ENCODE results near the gene MAK. TPM values are rescaled to one million over a fixed set of nuclear protein-coding genes. Genes with fewer than 3 reads are reported as not detected.
"Not testable (repeated sequence)": the region's sequence is repeated elsewhere in the genome, so short reads cannot be mapped to it uniquely, and the experiment has no call there.

MAK gene
- total and polyA plus RNA-seq, 5 donors from 2014 or later = 0.12 to 0.30 TPM; not detected in 3

- DNase-seq (no peak), ATAC-seq (ENCODE audit: low read depth in 2 of 2) (no peak)
- Histone ChIP-seq H3K4me1 (ENCODE audit: control insufficient read depth, insufficient read depth, low read length, poor library complexity, severe bottlenecking) (peaks cover 22% of the 10 kb centered on the region), H3K9me3 (ENCODE audit: control insufficient read depth in 2 of 2, low read length in 2 of 2) (no peaks in the 10 kb centered on the region), H3K4me3 (ENCODE audit: low read depth, low read length) (no peak overlapping the region), H3K27me3 (ENCODE audit: control insufficient read depth, insufficient read depth, low read length) (peaks cover 18% of the 10 kb centered on the region), H3K27ac (ENCODE audit: insufficient read depth, low read length, poor library complexity, severe bottlenecking) (no peak overlapping the region), H3K36me3 (ENCODE audit: control insufficient read depth, insufficient read depth, low read length) (no peaks in the 10 kb centered on the region)
- peaks cover 0 to 4% (median 0%) of the 10 kb centered on the region in 7 donors for H3K9me3 Mint-ChIP-seq
- H3K4me3 Mint-ChIP-seq = no peak overlapping the region
- peaks cover 33% of the 10 kb centered on the region for H3K27me3 Mint-ChIP-seq
- H3K36me3 Mint-ChIP-seq = no peaks in the 10 kb centered on the region
- H3K27ac Mint-ChIP-seq = no peak overlapping the region
- peaks cover 13 to 23% (median 19%) of the 10 kb centered on the region in 4 donors for H3K4me1 Mint-ChIP-seq
These were observed 3.5 kb downstream of the MAK start for GRCh38 chr6:10834823-10835222.

DNA sequence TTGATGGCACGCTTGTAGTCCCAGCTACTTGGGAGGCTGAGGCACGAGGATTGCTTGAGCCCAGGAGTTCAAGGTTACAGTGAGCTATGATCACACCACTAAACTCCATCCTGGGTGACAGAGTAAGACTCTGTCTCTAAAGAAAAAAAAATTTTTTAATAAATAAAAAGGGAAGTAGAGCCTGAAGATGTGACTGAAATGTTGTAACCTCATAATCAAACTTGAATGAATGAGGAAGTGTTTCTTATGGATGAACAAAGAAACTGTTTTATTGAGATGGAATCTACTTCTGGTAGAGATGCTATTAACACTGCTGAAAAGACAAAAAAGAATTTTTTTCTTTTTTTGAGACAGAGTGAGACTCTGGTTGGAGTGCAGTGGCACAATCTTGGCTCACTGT is 6.7 kb downstream of the MAK start:
- H3K27ac ChIP-seq (ENCODE audit: insufficient read depth, low read length, poor library complexity, severe bottlenecking) = no peak overlapping the region
- ATAC-seq (ENCODE audit: low read depth in 2 of 2) (no peak), DNase-seq (no peak)
- Mint-ChIP-seq H3K9me3 (peaks cover 0 to 2% (median 0%) of the 10 kb centered on the region in 7 donors), H3K4me3 (no peak overlapping the region), H3K27me3 (peaks cover 11% of the 10 kb centered on the region), H3K27ac (no peak overlapping the region), H3K4me1 (no peaks in the 10 kb centered on the region), H3K36me3 (peaks cover 4% of the 10 kb centered on the region)
- no peaks in the 10 kb centered on the region for H3K9me3 ChIP-seq (ENCODE audit: control insufficient read depth in 2 of 2, low read length in 2 of 2)
- no peaks in the 10 kb centered on the region for H3K36me3 ChIP-seq (ENCODE audit: control insufficient read depth, insufficient read depth, low read length)
- no peaks in the 10 kb centered on the region for H3K4me1 ChIP-seq (ENCODE audit: control insufficient read depth, insufficient read depth, low read length, poor library complexity, severe bottlenecking)
- H3K4me3 ChIP-seq (ENCODE audit: low read depth, low read length) = no peak overlapping the region
- H3K27me3 ChIP-seq (ENCODE audit: control insufficient read depth, insufficient read depth, low read length) = peaks cover 9% of the 10 kb centered on the region

GRCh38 chr6:10824819-10825218 is 13.5 kb downstream of the MAK start:
- peaks cover 4% of the 10 kb centered on the region for H3K36me3 Mint-ChIP-seq
- no peak overlapping the region for H3K27ac ChIP-seq (ENCODE audit: insufficient read depth, low read length, poor library complexity, severe bottlenecking)
- DNase-seq (no peak), ATAC-seq (ENCODE audit: low read depth in 2 of 2) (no peak)
- H3K4me3 ChIP-seq (ENCODE audit: low read depth, low read length) = no peak overlapping the region
- H3K9me3 Mint-ChIP-seq = no peaks in the 10 kb centered on the region
- no peaks in the 10 kb centered on the region for H3K4me1 ChIP-seq (ENCODE audit: control insufficient read depth, insufficient read depth, low read length, poor library complexity, severe bottlenecking)
- H3K36me3 ChIP-seq (ENCODE audit: control insufficient read depth, insufficient read depth, low read length) = no peaks in the 10 kb centered on the region
- H3K27me3 ChIP-seq (ENCODE audit: control insufficient read depth, insufficient read depth, low read length) = no peaks in the 10 kb centered on the region
- H3K9me3 ChIP-seq (ENCODE audit: control insufficient read depth in 2 of 2, low read length in 2 of 2) = no peaks in the 10 kb centered on the region
- no peak overlapping the region for H3K4me3 Mint-ChIP-seq
- H3K27ac Mint-ChIP-seq = no peak overlapping the region
- peaks cover 0 to 4% (median 0%) of the 10 kb centered on the region in 4 donors for H3K4me1 Mint-ChIP-seq
- no peaks in the 10 kb centered on the region for H3K27me3 Mint-ChIP-seq

DNA sequence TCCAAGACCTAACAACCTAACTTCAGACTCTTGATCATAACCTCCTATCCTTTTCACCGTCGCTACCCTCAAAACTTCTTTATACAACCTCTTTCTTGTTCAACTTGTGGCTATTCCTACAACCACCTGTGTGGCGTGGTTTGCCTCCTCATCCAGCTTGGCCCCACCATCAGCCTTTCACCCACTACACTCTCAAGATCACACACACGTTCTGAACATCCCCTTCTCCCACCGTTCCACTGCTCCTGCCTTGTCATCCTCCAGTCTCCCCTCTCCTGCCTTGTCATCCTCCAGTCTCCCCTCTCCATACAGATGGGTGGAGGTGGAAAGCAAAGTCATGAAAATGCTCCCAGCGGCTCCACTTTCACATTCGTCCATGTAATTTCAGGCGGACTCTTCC is 14.0 kb downstream of the MAK start:
- H3K36me3 Mint-ChIP-seq = peaks cover 1% of the 10 kb centered on the region
- H3K27ac ChIP-seq (ENCODE audit: insufficient read depth, low read length, poor library complexity, severe bottlenecking) = no peak overlapping the region
- H3K4me3 ChIP-seq (ENCODE audit: low read depth, low read length) = no peak overlapping the region
- no peaks in the 10 kb centered on the region for H3K4me1 ChIP-seq (ENCODE audit: control insufficient read depth, insufficient read depth, low read length, poor library complexity, severe bottlenecking)
- no peaks in the 10 kb centered on the region for H3K27me3 Mint-ChIP-seq
- no peaks in the 10 kb centered on the region for H3K36me3 ChIP-seq (ENCODE audit: control insufficient read depth, insufficient read depth, low read length)
- H3K4me3 Mint-ChIP-seq = no peak overlapping the region
- DNase-seq (no peak), ATAC-seq (ENCODE audit: low read depth in 2 of 2) (no peak)
- no peaks in the 10 kb centered on the region for H3K27me3 ChIP-seq (ENCODE audit: control insufficient read depth, insufficient read depth, low read length)
- H3K9me3 ChIP-seq (ENCODE audit: control insufficient read depth in 2 of 2, low read length in 2 of 2) = no peaks in the 10 kb centered on the region
- no peaks in the 10 kb centered on the region for H3K9me3 Mint-ChIP-seq
- H3K27ac Mint-ChIP-seq = no peak overlapping the region
- H3K4me1 Mint-ChIP-seq = peaks cover 0 to 4% (median 0%) of the 10 kb centered on the region in 4 donors

DNA sequence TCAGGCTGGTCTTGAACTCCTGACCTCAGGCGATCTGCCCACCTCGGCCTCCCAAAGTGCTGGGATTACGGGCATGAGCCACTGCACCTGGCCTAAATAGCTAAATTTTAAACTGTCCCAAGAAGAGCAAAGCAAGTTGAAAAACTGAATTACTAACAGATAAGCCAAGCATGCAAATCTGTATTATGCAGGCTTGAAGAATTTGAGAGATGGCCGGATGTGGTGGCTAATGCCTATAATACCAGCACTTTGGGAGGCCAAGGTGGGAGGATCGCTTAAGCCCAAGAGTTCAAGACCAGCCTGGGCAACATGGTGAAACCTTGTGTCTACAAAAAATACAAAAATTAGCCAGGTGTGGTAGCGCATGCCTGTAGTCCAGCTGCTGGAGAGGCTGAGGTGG is 24.2 kb downstream of the MAK start:
- H3K27me3 Mint-ChIP-seq; H3K4me3 ChIP-seq (ENCODE audit: low read depth, low read length); H3K27ac ChIP-seq (ENCODE audit: insufficient read depth, low read length, poor library complexity, severe bottlenecking); ATAC-seq (ENCODE audit: low read depth in 2 of 2); H3K27me3 ChIP-seq (ENCODE audit: control insufficient read depth, insufficient read depth, low read length); H3K9me3 Mint-ChIP-seq; H3K36me3 ChIP-seq (ENCODE audit: control insufficient read depth, insufficient read depth, low read length); H3K4me1 ChIP-seq (ENCODE audit: control insufficient read depth, insufficient read depth, low read length, poor library complexity, severe bottlenecking); H3K4me3 Mint-ChIP-seq; DNase-seq; H3K4me1 Mint-ChIP-seq; H3K27ac Mint-ChIP-seq; H3K9me3 ChIP-seq (ENCODE audit: control insufficient read depth in 2 of 2, low read length in 2 of 2): not testable (repeated sequence)
- H3K36me3 Mint-ChIP-seq = peaks cover 13% of the 10 kb centered on the region

DNA sequence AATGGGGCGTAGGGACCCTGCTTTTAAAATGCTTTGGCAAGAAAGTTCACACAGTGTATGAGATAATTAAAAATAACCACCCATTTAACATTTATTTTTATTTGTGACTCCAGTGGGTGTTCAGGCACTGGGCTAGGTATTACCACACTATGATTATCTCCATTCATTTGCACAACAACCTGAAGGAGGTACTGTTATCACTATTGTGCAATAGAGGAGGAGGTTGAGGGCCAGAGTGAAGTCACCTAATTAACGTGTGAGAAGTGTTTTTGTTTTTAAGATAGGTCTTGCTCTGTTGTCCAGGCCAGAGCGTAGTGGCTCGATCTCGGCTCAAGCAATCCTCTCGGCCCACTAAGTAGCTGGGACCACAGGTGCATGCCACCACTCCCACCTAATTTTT is 29.2 kb downstream of the MAK start:
- Mint-ChIP-seq H3K4me3 (no peak overlapping the region), H3K27me3 (no peaks in the 10 kb centered on the region), H3K4me1 (no peaks in the 10 kb centered on the region), H3K27ac (no peak overlapping the region), H3K9me3 (no peaks in the 10 kb centered on the region), H3K36me3 (peaks cover 13% of the 10 kb centered on the region)
- Histone ChIP-seq H3K4me3 (ENCODE audit: low read depth, low read length) (no peak overlapping the region), H3K27me3 (ENCODE audit: control insufficient read depth, insufficient read depth, low read length) (no peaks in the 10 kb centered on the region), H3K27ac (ENCODE audit: insufficient read depth, low read length, poor library complexity, severe bottlenecking) (no peak overlapping the region), H3K9me3 (ENCODE audit: control insufficient read depth in 2 of 2, low read length in 2 of 2) (no peaks in the 10 kb centered on the region), H3K4me1 (ENCODE audit: control insufficient read depth, insufficient read depth, low read length, poor library complexity, severe bottlenecking) (no peaks in the 10 kb centered on the region), H3K36me3 (ENCODE audit: control insufficient read depth, insufficient read depth, low read length) (no peaks in the 10 kb centered on the region)
- no peak for ATAC-seq (ENCODE audit: low read depth in 2 of 2)
- no peak for DNase-seq

DNA sequence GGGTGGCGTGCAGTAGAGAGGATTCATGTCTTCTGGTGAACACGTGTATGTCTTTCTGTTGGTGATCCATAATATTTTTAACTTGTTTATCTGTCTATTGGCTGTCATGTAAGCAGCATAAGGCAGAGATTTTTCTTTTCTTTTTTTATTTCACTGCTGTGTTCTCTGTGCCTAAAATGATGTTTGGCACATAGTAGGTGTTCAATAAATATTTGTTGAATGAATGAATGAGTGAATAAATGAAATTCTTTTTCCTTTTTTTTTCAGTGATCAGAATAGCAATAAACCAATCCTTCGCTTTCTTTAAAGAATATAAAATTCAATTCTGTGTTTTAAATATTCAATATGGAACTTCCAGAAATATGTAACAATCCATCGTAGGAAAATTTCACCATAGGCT is 30.0 kb downstream of the MAK start:
- Histone ChIP-seq H3K27ac (ENCODE audit: insufficient read depth, low read length, poor library complexity, severe bottlenecking) (no peak overlapping the region), H3K9me3 (ENCODE audit: control insufficient read depth in 2 of 2, low read length in 2 of 2) (no peaks in the 10 kb centered on the region), H3K4me1 (ENCODE audit: control insufficient read depth, insufficient read depth, low read length, poor library complexity, severe bottlenecking) (no peaks in the 10 kb centered on the region), H3K4me3 (ENCODE audit: low read depth, low read length) (no peak overlapping the region), H3K27me3 (ENCODE audit: control insufficient read depth, insufficient read depth, low read length) (no peaks in the 10 kb centered on the region), H3K36me3 (ENCODE audit: control insufficient read depth, insufficient read depth, low read length) (no peaks in the 10 kb centered on the region)
- no peak for ATAC-seq (ENCODE audit: low read depth in 2 of 2)
- peaks cover 13% of the 10 kb centered on the region for H3K36me3 Mint-ChIP-seq
- no peaks in the 10 kb centered on the region for H3K9me3 Mint-ChIP-seq
- H3K4me3 Mint-ChIP-seq = no peak overlapping the region
- DNase-seq = no peak
- H3K27ac Mint-ChIP-seq = no peak overlapping the region
- no peaks in the 10 kb centered on the region for H3K27me3 Mint-ChIP-seq
- H3K4me1 Mint-ChIP-seq = no peaks in the 10 kb centered on the region

GRCh38 chr6:10801224-10801848 is 37.0 kb downstream of the MAK start:
- no peak overlapping the region for H3K4me3 Mint-ChIP-seq
- no peaks in the 10 kb centered on the region for H3K9me3 Mint-ChIP-seq
- H3K36me3 Mint-ChIP-seq = peaks cover 10% of the 10 kb centered on the region
- H3K27me3 ChIP-seq (ENCODE audit: control insufficient read depth, insufficient read depth, low read length) = no peaks in the 10 kb centered on the region
- ATAC-seq (ENCODE audit: low read depth in 2 of 2) (peak; percentile 71 to 87), DNase-seq (peak; percentile 40 to 68 (median 58))
- H3K27ac Mint-ChIP-seq = no peak overlapping the region
- no peak overlapping the region for H3K27ac ChIP-seq (ENCODE audit: insufficient read depth, low read length, poor library complexity, severe bottlenecking)
- no peak overlapping the region for H3K4me3 ChIP-seq (ENCODE audit: low read depth, low read length)
- no peaks in the 10 kb centered on the region for H3K9me3 ChIP-seq (ENCODE audit: control insufficient read depth in 2 of 2, low read length in 2 of 2)
- H3K4me1 Mint-ChIP-seq = no peaks in the 10 kb centered on the region
- no peaks in the 10 kb centered on the region for H3K36me3 ChIP-seq (ENCODE audit: control insufficient read depth, insufficient read depth, low read length)
- H3K27me3 Mint-ChIP-seq = no peaks in the 10 kb centered on the region
- H3K4me1 ChIP-seq (ENCODE audit: control insufficient read depth, insufficient read depth, low read length, poor library complexity, severe bottlenecking) = no peaks in the 10 kb centered on the region

All from CD4-positive, CD25-positive, alpha-beta regulatory T cell (primary cell).